GM18508 (cell line): ENCODE results near the gene PSMG2.
"Not testable (repeated sequence)": the region's sequence is repeated elsewhere in the genome, so short reads cannot be mapped to it uniquely, and the experiment has no call there.

ENCODE experiments used
- ATAC-seq: cut with Tn5 transposase; IDR thresholded peaks from one replicate; pipeline ENCODE4 v1.9.1; 2021; ENCODE audit warnings: moderate number of reproducible peaks; ENCODE audit not compliant: insufficient read depth, unreplicated experiment

PSMG2 gene

GRCh38 chr18:12756619-12757239 is 53.9 kb downstream of the PSMG2 start:
- not testable (repeated sequence) for ATAC-seq

- ATAC-seq, result not testable (repeated sequence)
These were observed 55.7 kb downstream of the PSMG2 start for GRCh38 chr18:12758566-12758965.

DNA sequence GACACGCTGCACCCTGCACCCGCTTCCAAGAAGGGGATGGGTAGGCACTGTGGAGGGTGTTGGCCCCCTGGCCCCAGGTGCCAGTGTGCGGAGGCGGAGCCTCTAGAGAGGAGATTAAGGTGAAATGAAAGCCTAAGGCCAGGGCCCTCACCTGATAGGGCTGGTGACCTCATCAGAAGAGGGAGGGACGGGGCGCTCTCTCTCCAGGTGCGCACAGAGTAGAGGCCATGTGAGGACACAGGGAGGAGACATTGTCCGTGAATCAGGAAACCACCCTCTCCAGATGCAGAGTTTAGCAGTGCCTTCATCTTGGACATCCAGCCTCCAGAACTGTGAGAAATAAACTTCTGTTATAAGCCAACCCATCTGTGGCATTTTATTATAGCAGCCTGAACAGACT is 62.3 kb downstream of the PSMG2 start:
- no peak for ATAC-seq

DNA sequence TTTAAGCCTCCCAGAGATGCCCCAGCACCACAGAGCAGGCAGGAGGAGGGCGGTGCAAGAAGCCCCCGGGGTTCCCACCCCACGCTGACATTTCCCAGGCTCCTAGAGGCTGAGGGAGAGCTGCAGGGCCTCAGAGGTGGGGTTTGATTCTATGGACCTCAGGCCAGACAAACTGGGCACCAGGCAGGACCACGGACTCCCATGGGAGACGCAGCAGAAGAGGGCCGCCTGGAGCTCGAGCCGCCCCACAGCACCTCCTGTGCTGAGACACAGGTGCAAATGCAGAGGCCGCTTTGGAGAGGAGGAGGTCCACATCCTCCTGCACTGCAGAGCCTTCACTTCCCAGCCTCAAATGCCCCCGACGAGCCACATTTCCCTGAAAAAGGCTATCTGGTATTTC is 62.7 kb downstream of the PSMG2 start:
- no peak for ATAC-seq

DNA sequence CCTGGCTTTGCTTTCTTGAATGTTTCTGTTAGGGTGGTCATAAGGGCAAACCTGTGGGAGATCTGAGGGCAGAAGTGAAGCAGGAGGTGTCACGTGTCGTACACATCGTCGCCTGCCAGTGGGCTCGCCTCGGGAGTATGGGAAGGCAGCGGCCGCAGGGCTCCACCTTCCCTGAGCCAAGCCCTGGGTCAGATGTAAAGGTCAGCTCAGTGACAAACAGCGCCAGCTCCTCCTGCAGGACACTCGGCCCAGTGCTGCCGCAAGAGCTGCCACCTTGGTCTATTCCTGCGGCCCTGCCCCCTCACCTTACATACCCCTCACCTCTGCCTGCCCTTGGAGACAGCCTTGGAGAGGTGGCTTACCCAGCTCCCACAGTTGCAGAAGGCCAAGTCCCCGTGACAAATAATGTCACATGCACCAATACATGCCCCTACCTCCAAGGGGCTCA is 64.2 kb downstream of the PSMG2 start:
- no peak for ATAC-seq

DNA sequence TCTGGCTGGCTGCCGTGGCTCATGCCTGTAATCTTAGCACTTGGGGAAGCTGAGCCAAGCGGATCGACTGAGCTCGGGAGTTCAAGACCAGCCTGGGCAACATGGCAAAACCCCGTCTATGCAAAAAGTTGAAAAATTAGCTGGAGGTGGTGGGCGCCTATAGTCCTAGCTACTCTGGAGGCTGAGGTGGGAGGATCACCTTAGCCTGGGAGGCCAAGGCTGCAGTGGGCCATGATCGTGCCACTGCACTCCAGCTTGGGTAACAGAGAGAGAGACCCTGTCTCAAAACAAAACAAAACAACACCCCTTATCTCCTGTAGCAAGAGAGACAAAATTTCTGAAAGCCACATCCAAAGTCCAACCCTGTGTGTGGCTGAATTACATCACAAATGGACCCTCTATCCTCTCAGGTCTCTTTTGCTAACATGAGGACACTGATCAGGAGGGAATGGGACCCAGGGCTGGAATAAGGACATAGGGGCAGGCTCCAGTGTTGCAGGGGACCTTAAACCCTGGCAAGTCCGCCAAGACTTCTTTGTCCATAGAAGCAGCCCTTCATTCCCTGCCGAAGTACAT is 64.8 kb downstream of the PSMG2 start:
- no peak for ATAC-seq

DNA sequence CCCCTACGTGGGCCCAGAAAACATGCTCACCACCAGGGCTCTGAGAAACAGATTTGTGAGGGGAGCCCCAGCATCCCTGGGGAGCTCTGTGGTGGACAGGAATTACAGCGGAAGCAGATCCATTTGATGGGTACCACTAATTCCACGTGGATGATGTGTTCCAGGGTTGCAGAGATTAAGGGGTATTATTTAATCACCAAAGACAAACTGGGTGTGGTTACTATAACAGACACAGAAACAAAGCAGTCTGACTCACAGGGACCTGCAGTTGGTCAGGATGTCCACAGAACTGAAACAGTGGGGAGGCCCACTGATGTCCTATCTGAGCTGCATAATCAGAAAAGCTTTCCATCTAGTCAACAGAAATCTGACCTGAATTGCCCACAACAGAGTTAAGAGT is 65.8 kb downstream of the PSMG2 start:
- ATAC-seq, result no peak

- no peak for ATAC-seq
These were observed 66.3 kb downstream of the PSMG2 start for GRCh38 chr18:12769136-12769535.

- ATAC-seq, result no peak
These were observed 67.0 kb downstream of the PSMG2 start for GRCh38 chr18:12769644-12770440.

DNA sequence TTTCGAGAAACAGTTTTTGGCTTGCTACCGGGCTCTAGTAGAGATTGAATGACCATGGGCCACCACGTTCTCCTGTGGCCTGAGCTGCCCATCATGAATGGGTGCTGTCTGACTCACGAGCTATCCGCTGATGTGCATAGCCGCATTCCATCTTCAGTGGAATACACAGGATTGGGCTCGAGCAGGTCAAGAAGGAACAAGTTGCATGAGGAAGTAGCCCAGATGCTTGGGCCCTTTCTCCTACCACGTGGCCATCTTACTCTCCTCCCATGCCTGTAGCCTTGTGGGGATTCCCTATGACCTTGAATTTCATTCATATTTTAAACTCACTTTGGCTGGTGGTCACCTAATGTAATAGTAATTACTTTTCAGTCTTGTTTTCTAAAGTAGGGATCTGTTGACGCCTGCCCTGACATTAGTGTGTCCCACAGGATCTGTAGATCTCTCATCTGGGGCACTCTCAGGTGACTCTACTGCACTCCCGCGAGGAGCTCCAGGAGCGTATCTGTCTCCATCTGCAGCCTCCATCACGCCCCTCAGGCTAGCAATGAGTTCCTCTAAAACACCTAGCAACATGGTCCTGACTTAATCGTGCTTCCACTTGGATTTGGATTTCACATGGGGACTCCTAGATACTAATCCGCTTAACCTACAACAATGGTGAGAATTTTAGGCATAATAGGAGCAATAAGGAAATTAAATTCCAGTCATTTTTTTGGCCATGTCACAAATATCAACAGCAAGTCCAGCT is 67.8 kb downstream of the PSMG2 start:
- no peak for ATAC-seq

GRCh38 chr18:12772111-12772510 is 69.3 kb downstream of the PSMG2 start:
- ATAC-seq, result no peak

DNA sequence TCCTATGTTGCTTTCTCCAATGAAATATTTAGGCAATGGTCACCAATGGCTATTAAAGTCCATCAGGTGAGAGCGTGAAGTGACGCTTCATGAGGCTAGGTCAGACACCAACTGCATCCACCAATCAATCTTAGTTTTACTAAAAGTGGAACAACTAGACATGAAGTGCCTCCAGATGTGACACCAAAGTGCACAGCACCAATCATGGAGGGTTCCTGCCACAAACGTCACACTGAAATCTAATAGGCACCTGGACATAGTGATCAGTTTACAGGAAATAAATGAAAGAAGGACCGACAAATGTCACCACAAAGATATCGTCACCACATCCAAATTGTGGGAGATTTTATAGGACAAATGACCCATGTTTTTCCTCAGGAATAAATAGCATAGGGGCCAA is 70.5 kb downstream of the PSMG2 start:
- no peak for ATAC-seq

GRCh38 chr18:12774982-12775381 is 72.1 kb downstream of the PSMG2 start:
- no peak for ATAC-seq
